ENCODE results near the gene PLTP. TPM values are rescaled to one million over a fixed set of nuclear protein-coding genes. Genes with fewer than 3 reads are reported as not detected.

PLTP gene
- total and polyA plus RNA-seq, 2 donors (not counting 3 experiments of a cell fraction or from before 2014, with no cell fraction given) = 62.1 to 118 TPM

DNA sequence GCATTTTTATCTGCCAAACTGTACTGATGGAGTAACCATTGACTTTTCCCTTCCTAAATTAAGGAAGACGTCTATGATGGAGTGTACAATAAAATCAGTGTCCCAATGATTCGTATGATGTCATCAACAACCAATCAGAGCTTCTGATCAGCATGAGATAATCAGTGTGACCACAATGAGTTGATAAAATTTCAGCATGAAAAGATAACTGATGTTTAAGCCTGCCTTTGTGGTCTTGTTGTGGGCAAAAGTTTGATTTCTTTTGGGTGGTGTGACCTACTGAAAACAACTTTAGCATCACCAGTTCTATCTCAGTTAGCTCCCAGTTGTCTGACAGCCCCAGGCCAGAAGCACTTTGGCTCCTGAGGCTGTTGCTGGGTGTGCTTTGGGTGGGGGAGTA, 25.8 kb upstream of the PLTP start:
- H3K4me1 ChIP-seq (ENCODE audit: control insufficient read depth, extremely low read depth, insufficient read depth, low read length) = peaks cover 14% of the 10 kb centered on the region
- H4K20me1 ChIP-seq (replicated peaks; ENCODE audit: control insufficient read depth, extremely low read depth, insufficient read depth, low read length) = no peaks in the 10 kb centered on the region
- H3K4me3 ChIP-seq (replicated peaks in 1 of 3; ENCODE audit: insufficient read depth in 1 of 3, low read depth in 1 of 3, low read length in 3 of 3) = no peak overlapping the region
- ChIA-PET POLR2A (no interaction called here), CTCF (interaction anchor here (1.5 kb wide), 1 partner anchor 12 kb away, joined by 3 read pairs; no protein-coding TSS in a partner anchor)
- DNase-seq (ENCODE audit: low read depth, low spot score) (no peak), FAIRE-seq (no peak)
- no peak overlapping the region for H3K9ac ChIP-seq (replicated peaks; ENCODE audit: extremely low read depth, insufficient read depth, low read length)
- intact Hi-C loops (cut with micrococcal nuclease) = no loop called here
- H3K27me3 ChIP-seq (ENCODE audit: control insufficient read depth in 2 of 2, insufficient read depth in 2 of 2, low read length in 2 of 2) = no peaks in the 10 kb centered on the region
- TF ChIP-seq JUN (IDR thresholded peaks at IDR 0.05; ENCODE audit: borderline replicate concordance, insufficient read depth, insufficient read length, low read depth) (peak; percentile 36), FOS (IDR thresholded peaks at IDR 0.05; ENCODE audit: borderline replicate concordance, insufficient read depth, low read length) (no peak), GATA2 (IDR thresholded peaks at IDR 0.05; ENCODE audit: insufficient read depth, insufficient read length, low read depth, low read length) (no peak), EZH2 (IDR thresholded peaks at IDR 0.05; ENCODE audit: borderline replicate concordance, low read depth, low read length, severe bottlenecking) (no peak)
- TF ChIP-seq, protein P1, sequence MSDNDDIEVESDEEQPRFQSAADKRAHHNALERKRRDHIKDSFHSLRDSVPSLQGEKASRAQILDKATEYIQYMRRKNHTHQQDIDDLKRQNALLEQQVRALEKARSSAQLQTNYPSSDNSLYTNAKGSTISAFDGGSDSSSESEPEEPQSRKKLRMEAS (IDR thresholded peaks at IDR 0.05; ENCODE audit: insufficient read depth, insufficient read length) = no peak
- peaks cover 15 to 34% of the 10 kb centered on the region in 2 experiments for H3K36me3 ChIP-seq (ENCODE audit: control insufficient read depth in 2 of 2, extremely low read depth in 1 of 2, insufficient read depth in 2 of 2, low read length in 2 of 2)
- H3K4me2 ChIP-seq (ENCODE audit: insufficient read depth, low read length) = no peak overlapping the region
- H3K27ac ChIP-seq (ENCODE audit: insufficient read depth, low read depth, low read length) = no peak overlapping the region
- dilution Hi-C loops (cut with MboI; ENCODE audit: extremely low pct_ligation_motif_present, low sequenced_read_pairs) = no loop called here
- no TSS peak for BruUV-seq (replicated peaks)
- H3K9me1 ChIP-seq (replicated peaks; ENCODE audit: control insufficient read depth, extremely low read depth, insufficient read depth, low read length) = no peaks in the 10 kb centered on the region
- peaks cover 20% of the 10 kb centered on the region for H3K79me2 ChIP-seq (ENCODE audit: control insufficient read depth, insufficient read depth, low read length)
- H2AFZ ChIP-seq (ENCODE audit: low read depth, low read length) = no peak overlapping the region
- H3K9me3 ChIP-seq (replicated peaks; ENCODE audit: control insufficient read depth, insufficient read depth, low read length) = no peaks in the 10 kb centered on the region

DNA sequence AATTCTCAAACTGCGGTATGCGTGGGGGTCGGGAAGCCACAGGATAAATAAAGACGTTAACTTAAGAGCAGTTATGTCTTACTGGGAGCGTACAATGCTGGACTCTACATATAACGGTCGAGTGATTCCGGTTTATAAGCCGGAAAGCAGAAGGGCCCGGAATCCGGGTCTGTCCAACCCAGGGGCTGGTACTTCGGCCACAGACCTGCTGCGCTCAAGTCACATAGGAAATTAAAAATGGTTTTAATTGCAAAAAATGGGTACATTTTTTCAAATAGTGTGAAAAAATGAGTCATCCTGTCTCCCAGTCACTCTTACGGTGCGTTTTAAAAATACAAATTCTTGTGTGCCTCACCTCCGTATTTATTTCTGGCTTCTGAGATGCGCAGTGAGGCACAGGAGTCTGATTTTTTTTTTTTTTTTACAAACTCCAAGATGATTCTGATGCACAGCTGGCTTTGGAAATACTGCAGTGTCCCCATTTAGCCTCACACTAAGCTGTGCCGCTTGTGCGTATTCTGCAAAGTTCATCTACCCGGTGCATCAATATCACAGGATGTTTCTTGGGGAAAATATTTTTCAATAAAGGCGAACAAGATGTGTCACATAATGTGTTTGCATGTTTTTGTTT, 23.6 kb upstream of the PLTP start:
- FAIRE-seq = no peak

More for the DNA sequence above, 23.6 kb upstream of the PLTP start:
- Histone ChIP-seq H3K9me1 (replicated peaks; ENCODE audit: control insufficient read depth, extremely low read depth, insufficient read depth, low read length) (no peaks in the 10 kb centered on the region), H2AFZ (ENCODE audit: low read depth, low read length) (peak overlapping the region; percentile 87), H4K20me1 (replicated peaks; ENCODE audit: control insufficient read depth, extremely low read depth, insufficient read depth, low read length) (no peaks in the 10 kb centered on the region), H3K27ac (ENCODE audit: insufficient read depth, low read depth, low read length) (peak overlapping the region; percentile 78), H3K36me3 (ENCODE audit: control insufficient read depth in 2 of 2, extremely low read depth in 1 of 2, insufficient read depth in 2 of 2, low read length in 2 of 2) (peaks cover 12 to 27% of the 10 kb centered on the region in 2 experiments), H3K27me3 (ENCODE audit: control insufficient read depth in 2 of 2, insufficient read depth in 2 of 2, low read length in 2 of 2) (no peaks in the 10 kb centered on the region), H3K4me2 (ENCODE audit: insufficient read depth, low read length) (peak overlapping the region; percentile 89), H3K4me3 (replicated peaks in 1 of 3; ENCODE audit: insufficient read depth in 1 of 3, low read depth in 1 of 3, low read length in 3 of 3) (peak overlapping the region; percentile 75 to 89 (median 76)), H3K4me1 (ENCODE audit: control insufficient read depth, extremely low read depth, insufficient read depth, low read length) (peaks cover 14% of the 10 kb centered on the region), H3K9ac (replicated peaks; ENCODE audit: extremely low read depth, insufficient read depth, low read length) (peak overlapping the region; percentile 81), H3K79me2 (ENCODE audit: control insufficient read depth, insufficient read depth, low read length) (peaks cover 20% of the 10 kb centered on the region), H3K9me3 (replicated peaks; ENCODE audit: control insufficient read depth, insufficient read depth, low read length) (no peaks in the 10 kb centered on the region)
- intact Hi-C loops (cut with micrococcal nuclease) = loop anchor here (1.0 to 2.0 kb wide), 4 partner anchors 24 to 113 kb away; partner anchors contain the start of genes ACOT8, ZSWIM1 and ZSWIM3
- TF ChIP-seq JUN (IDR thresholded peaks at IDR 0.05; ENCODE audit: borderline replicate concordance, insufficient read depth, insufficient read length, low read depth) (peak; percentile 23), GATA2 (IDR thresholded peaks at IDR 0.05; ENCODE audit: insufficient read depth, insufficient read length, low read depth, low read length) (no peak), POLR2A (IDR thresholded peaks at IDR 0.05; ENCODE audit: low read depth, low read length) (no peak), MYC (IDR thresholded peaks at IDR 0.05; ENCODE audit: low read depth, low read length) (no peak), FOS (IDR thresholded peaks at IDR 0.05; ENCODE audit: borderline replicate concordance, insufficient read depth, low read length) (peak; percentile 21), EZH2 (IDR thresholded peaks at IDR 0.05; ENCODE audit: borderline replicate concordance, low read depth, low read length, severe bottlenecking) (no peak), POLR2AphosphoS5 (IDR thresholded peaks at IDR 0.05; ENCODE audit: insufficient read depth, low read depth, low read length) (no peak)
- TF ChIP-seq, protein P1 (IDR thresholded peaks at IDR 0.05; ENCODE audit: insufficient read depth, insufficient read length) = no peak
- TF ChIP-seq, protein P2, sequence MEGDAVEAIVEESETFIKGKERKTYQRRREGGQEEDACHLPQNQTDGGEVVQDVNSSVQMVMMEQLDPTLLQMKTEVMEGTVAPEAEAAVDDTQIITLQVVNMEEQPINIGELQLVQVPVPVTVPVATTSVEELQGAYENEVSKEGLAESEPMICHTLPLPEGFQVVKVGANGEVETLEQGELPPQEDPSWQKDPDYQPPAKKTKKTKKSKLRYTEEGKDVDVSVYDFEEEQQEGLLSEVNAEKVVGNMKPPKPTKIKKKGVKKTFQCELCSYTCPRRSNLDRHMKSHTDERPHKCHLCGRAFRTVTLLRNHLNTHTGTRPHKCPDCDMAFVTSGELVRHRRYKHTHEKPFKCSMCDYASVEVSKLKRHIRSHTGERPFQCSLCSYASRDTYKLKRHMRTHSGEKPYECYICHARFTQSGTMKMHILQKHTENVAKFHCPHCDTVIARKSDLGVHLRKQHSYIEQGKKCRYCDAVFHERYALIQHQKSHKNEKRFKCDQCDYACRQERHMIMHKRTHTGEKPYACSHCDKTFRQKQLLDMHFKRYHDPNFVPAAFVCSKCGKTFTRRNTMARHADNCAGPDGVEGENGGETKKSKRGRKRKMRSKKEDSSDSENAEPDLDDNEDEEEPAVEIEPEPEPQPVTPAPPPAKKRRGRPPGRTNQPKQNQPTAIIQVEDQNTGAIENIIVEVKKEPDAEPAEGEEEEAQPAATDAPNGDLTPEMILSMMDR (IDR thresholded peaks at IDR 0.05; ENCODE audit: extremely low read depth in 1 of 2, insufficient read depth in 1 of 2, low read depth in 1 of 2, low read length in 2 of 2) = no peak
- dilution Hi-C loops (cut with MboI; ENCODE audit: extremely low pct_ligation_motif_present, low sequenced_read_pairs) = no loop called here
- no peak for DNase-seq (ENCODE audit: low read depth, low spot score)
- CTCF ChIA-PET = interaction anchor here (0.7 to 4.9 kb wide), 9 partner anchors 8 to 113 kb away, joined by 3 to 50 read pairs (median 6); partner anchors contain the start of genes CTSA, NEURL2 and PLTP
- POLR2A ChIA-PET = interaction anchor here (0.6 to 2.9 kb wide), 18 partner anchors 11 to 101 kb away, joined by 3 to 26 read pairs (median 4); partner anchors contain the start of genes CTSA, NEURL2, PLTP and ZSWIM1
- TSS peak; percentile 50 for BruUV-seq (replicated peaks)
